HG03378 (cell line): Measurements from ENCODE around the gene HYAL1.
A peak's percentile ranks its signal among the peaks of the same experiment; 100 is the strongest.
"Not testable (repeated sequence)": the region's sequence is repeated elsewhere in the genome, so short reads cannot be mapped to it uniquely, and the experiment has no call there.

Experiments used
- ATAC-seq: cut with Tn5 transposase; IDR thresholded peaks from one replicate; pipeline ENCODE4 v1.9.1; 2021; ENCODE audit warnings: mild to moderate bottlenecking, moderate library complexity; ENCODE audit not compliant: unreplicated experiment

Gene HYAL1

GRCh38 chr3:50319894-50320625 lies 16.7 kb upstream of the HYAL1 start:
- no peak for ATAC-seq

- ATAC-seq = no peak
Observed at GRCh38 chr3:50319181-50319893, 16.0 kb upstream of the HYAL1 start.

- ATAC-seq = no peak
Observed at GRCh38 chr3:50318615-50319014, 15.2 kb upstream of the HYAL1 start.

- no peak for ATAC-seq
Observed at GRCh38 chr3:50318163-50318562, 14.8 kb upstream of the HYAL1 start.

- ATAC-seq = no peak
Observed at GRCh38 chr3:50317300-50317699, 13.9 kb upstream of the HYAL1 start.

- no peak for ATAC-seq
Observed at GRCh38 chr3:50316657-50317242, 13.4 kb upstream of the HYAL1 start.

- ATAC-seq = no peak
Observed at GRCh38 chr3:50314816-50315215, 11.4 kb upstream of the HYAL1 start.

- ATAC-seq = no peak
Observed at GRCh38 chr3:50314342-50314741, 11.0 kb upstream of the HYAL1 start.

- ATAC-seq = not testable (repeated sequence)
Observed at GRCh38 chr3:50312041-50312440, 8.7 kb upstream of the HYAL1 start.

- ATAC-seq = no peak
Observed at GRCh38 chr3:50304601-50305000, 1.2 kb upstream of the HYAL1 start.

GRCh38 chr3:50302095-50303012 lies 1.0 kb downstream of the HYAL1 start:
- ATAC-seq = no peak

GRCh38 chr3:50300681-50301254 lies 2.6 kb downstream of the HYAL1 start:
- no peak for ATAC-seq

- no peak for ATAC-seq
Observed at GRCh38 chr3:50299929-50300680, 3.3 kb downstream of the HYAL1 start.

- ATAC-seq = no peak
Observed at GRCh38 chr3:50299638-50299928, 3.8 kb downstream of the HYAL1 start.

- ATAC-seq = peak; percentile 72
Observed at GRCh38 chr3:50298836-50299637, 4.3 kb downstream of the HYAL1 start, which contains the start of the genes HYAL3 and NAA80. Gene HYAL3 (minus strand): TSS chr3:50299405. CDS start chr3:50295602, 3,803 bp downstream. Gene NAA80 (minus strand): TSS chr3:50299405. CDS start chr3:50297463, 1,942 bp downstream.

GRCh38 chr3:50297896-50298725 lies 5.3 kb downstream of the HYAL1 start:
- ATAC-seq = no peak

- no peak for ATAC-seq
Observed at GRCh38 chr3:50297384-50297775, 6.0 kb downstream of the HYAL1 start.

GRCh38 chr3:50296721-50297383 lies 6.5 kb downstream of the HYAL1 start:
- no peak for ATAC-seq
